Measurements from ENCODE around the gene UBE2U. TPM values are rescaled to one million over a fixed set of nuclear protein-coding genes. Genes with fewer than 3 reads are reported as not detected.

UBE2U gene
- polyA plus RNA-seq, 1 donor (not counting 4 experiments of a cell fraction or from before 2014, with no cell fraction given) = not detected

DNA sequence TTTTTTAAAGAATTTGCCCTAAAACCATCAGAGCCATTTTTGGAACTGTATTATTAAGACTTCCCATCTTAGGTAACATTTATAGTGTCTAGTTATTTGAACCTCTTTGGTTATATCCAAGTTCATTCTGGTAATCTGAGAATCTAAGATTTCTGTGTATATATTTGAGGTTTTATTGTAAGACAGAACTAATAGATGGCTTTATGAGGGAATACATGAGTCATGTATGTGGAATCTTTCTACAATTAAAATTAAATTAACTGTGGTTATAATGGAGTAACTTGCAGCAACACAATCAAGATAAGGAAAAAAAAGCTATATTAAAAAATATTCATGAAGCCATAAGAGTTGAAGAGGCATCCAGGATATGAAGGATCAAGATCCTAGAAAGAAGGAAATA lies 92.1 kb downstream of the UBE2U start:
- dilution Hi-C loops (cut with MboI; ENCODE audit: extremely low pct_ligation_motif_present, low sequenced_read_pairs) = no loop called here

DNA sequence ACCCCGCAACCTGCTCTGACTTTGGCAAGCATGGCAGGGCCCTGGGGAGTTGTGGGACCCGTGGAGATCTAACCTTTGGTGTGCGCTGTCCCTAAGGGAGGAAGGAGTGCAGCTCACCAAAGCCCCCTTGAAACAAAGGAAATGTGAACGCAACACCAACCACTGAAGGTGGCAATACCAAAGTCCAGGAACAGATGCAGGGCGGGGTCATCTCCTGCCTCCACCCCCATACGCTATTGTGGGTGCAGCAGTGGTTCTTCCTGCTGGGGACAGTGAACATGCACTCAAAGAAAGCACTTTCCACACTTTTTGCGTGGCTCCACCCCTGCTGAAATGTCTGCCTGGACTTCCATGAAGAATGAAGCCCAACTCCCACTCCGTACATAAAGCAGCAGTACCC lies 93.0 kb downstream of the UBE2U start:
- dilution Hi-C loops (cut with MboI; ENCODE audit: extremely low pct_ligation_motif_present, low sequenced_read_pairs) = no loop called here
- Histone ChIP-seq H3K9me3 (ENCODE audit: control insufficient read depth, low read depth, low read length) (peaks cover 5% of the 10 kb centered on the region), H4K20me1 (ENCODE audit: control insufficient read depth, extremely low read depth, insufficient read depth, low read length) (no peaks in the 10 kb centered on the region)

More for the DNA sequence above, 92.1 kb downstream of the UBE2U start:
- no peak overlapping the region for H3K27ac ChIP-seq (ENCODE audit: control insufficient read depth, insufficient read depth, low read length)
- no peak overlapping the region for H3K4me3 ChIP-seq (ENCODE audit: control insufficient read depth in 2 of 3, extremely low read depth in 1 of 3, insufficient read depth in 2 of 3, low read depth in 1 of 3, low read length in 3 of 3)
- TF ChIP-seq, protein P1, sequence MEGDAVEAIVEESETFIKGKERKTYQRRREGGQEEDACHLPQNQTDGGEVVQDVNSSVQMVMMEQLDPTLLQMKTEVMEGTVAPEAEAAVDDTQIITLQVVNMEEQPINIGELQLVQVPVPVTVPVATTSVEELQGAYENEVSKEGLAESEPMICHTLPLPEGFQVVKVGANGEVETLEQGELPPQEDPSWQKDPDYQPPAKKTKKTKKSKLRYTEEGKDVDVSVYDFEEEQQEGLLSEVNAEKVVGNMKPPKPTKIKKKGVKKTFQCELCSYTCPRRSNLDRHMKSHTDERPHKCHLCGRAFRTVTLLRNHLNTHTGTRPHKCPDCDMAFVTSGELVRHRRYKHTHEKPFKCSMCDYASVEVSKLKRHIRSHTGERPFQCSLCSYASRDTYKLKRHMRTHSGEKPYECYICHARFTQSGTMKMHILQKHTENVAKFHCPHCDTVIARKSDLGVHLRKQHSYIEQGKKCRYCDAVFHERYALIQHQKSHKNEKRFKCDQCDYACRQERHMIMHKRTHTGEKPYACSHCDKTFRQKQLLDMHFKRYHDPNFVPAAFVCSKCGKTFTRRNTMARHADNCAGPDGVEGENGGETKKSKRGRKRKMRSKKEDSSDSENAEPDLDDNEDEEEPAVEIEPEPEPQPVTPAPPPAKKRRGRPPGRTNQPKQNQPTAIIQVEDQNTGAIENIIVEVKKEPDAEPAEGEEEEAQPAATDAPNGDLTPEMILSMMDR (optimal IDR thresholded peaks at IDR 0.05 in 1 of 3, IDR thresholded peaks at IDR 0.05 in 1 of 3, conservative IDR thresholded peaks at IDR 0.05 in 1 of 3; ENCODE audit: extremely low read depth in 1 of 3, insufficient read depth in 2 of 3, low read length in 3 of 3) = no peak
- no peak for TF ChIP-seq EZH2 (IDR thresholded peaks at IDR 0.05; ENCODE audit: low read length)
- no peak overlapping the region for H3K4me2 ChIP-seq (ENCODE audit: control insufficient read depth, extremely low read depth, insufficient read depth, low read depth, low read length)
- H3K27me3 ChIP-seq (ENCODE audit: control insufficient read depth, extremely low read depth, insufficient read depth, low read length) = no peaks in the 10 kb centered on the region
- no peaks in the 10 kb centered on the region for H4K20me1 ChIP-seq (ENCODE audit: control insufficient read depth, extremely low read depth, insufficient read depth, low read length)
- H3K4me1 ChIP-seq (ENCODE audit: control insufficient read depth, extremely low read depth, insufficient read depth, low read length) = no peaks in the 10 kb centered on the region
- H2AFZ ChIP-seq (ENCODE audit: control insufficient read depth, low read length) = no peak overlapping the region
- H3K9me1 ChIP-seq (ENCODE audit: control insufficient read depth, extremely low read depth, insufficient read depth, low read length) = no peaks in the 10 kb centered on the region
- no peaks in the 10 kb centered on the region for H3K36me3 ChIP-seq (ENCODE audit: control insufficient read depth in 2 of 2, extremely low read depth in 1 of 2, insufficient read depth in 2 of 2, low read length in 2 of 2)
- FAIRE-seq = no peak
- H3K9ac ChIP-seq (ENCODE audit: control insufficient read depth, extremely low read depth, insufficient read depth, low read length) = no peak overlapping the region
- H3K9me3 ChIP-seq (ENCODE audit: control insufficient read depth, low read depth, low read length) = peaks cover 5% of the 10 kb centered on the region
- DNase-seq (ENCODE audit: low read depth, low spot score) = no peak
- H3K79me2 ChIP-seq (ENCODE audit: control insufficient read depth, insufficient read depth, low read length) = no peaks in the 10 kb centered on the region

More for the DNA sequence above, 93.0 kb downstream of the UBE2U start:
- FAIRE-seq = no peak
- Histone ChIP-seq H2AFZ (ENCODE audit: control insufficient read depth, low read length) (no peak overlapping the region), H3K79me2 (ENCODE audit: control insufficient read depth, insufficient read depth, low read length) (no peaks in the 10 kb centered on the region), H3K36me3 (ENCODE audit: control insufficient read depth in 2 of 2, extremely low read depth in 1 of 2, insufficient read depth in 2 of 2, low read length in 2 of 2) (no peaks in the 10 kb centered on the region), H3K4me1 (ENCODE audit: control insufficient read depth, extremely low read depth, insufficient read depth, low read length) (no peaks in the 10 kb centered on the region), H3K9me1 (ENCODE audit: control insufficient read depth, extremely low read depth, insufficient read depth, low read length) (no peaks in the 10 kb centered on the region), H3K9ac (ENCODE audit: control insufficient read depth, extremely low read depth, insufficient read depth, low read length) (no peak overlapping the region), H3K4me3 (ENCODE audit: control insufficient read depth in 2 of 3, extremely low read depth in 1 of 3, insufficient read depth in 2 of 3, low read depth in 1 of 3, low read length in 3 of 3) (no peak overlapping the region), H3K4me2 (ENCODE audit: control insufficient read depth, extremely low read depth, insufficient read depth, low read depth, low read length) (no peak overlapping the region), H3K27me3 (ENCODE audit: control insufficient read depth, extremely low read depth, insufficient read depth, low read length) (no peaks in the 10 kb centered on the region), H3K27ac (ENCODE audit: control insufficient read depth, insufficient read depth, low read length) (no peak overlapping the region)
- TF ChIP-seq, protein P1 (optimal IDR thresholded peaks at IDR 0.05 in 1 of 3, IDR thresholded peaks at IDR 0.05 in 1 of 3, conservative IDR thresholded peaks at IDR 0.05 in 1 of 3; ENCODE audit: extremely low read depth in 1 of 3, insufficient read depth in 2 of 3, low read length in 3 of 3) = no peak
- TF ChIP-seq EZH2 (IDR thresholded peaks at IDR 0.05; ENCODE audit: low read length) = no peak
- no peak for DNase-seq (ENCODE audit: low read depth, low spot score)

Data from keratinocyte (primary cell).